Fibroblast of the aortic adventitia (primary cell): Measurements from ENCODE around the gene WDR6. TPM values are rescaled to one million over a fixed set of nuclear protein-coding genes. Genes with fewer than 3 reads are reported as not detected.

Source experiments
- DNase-seq: peaks from one replicate; pipeline ENCODE4 v3.0.0-alpha.2; 2010; ENCODE audit warnings: low read depth
- H3K4me3 ChIP-seq: 2 replicates; pipeline ENCODE4 v1.5.1; 2011; ENCODE audit warnings: low read depth, mild to moderate bottlenecking, control low read depth, low read length, moderate library complexity
- CTCF ChIP-seq: IDR thresholded peaks from 2 replicates; pipeline ENCODE4 v1.5.1; 2011; ENCODE audit warnings: mild to moderate bottlenecking, low read length, control low read depth, inconsistent platforms; ENCODE audit not compliant: insufficient read depth
- total RNA-seq: library from RNA; depleted of rRNA; stranded (reverse); fragments of >200 nt; gene quantifications from 2 replicates; pipeline ENCODE4 v1.2.3, GENCODE V29; 2012; ENCODE audit warnings: low replicate concordance

The WDR6 gene
- total RNA-seq, 1 donor: 65.4 TPM

GRCh38 chr3:49021813-49022687 lies 14.9 kb downstream of the WDR6 start, which contains the start of gene NDUFAF3:
TSS of gene NDUFAF3 (plus strand) at chr3:49022121. CDS start at chr3:49022145, 24 bp downstream.
- peak; percentile 92 for DNase-seq
- peak within 1 kb of the TSS; percentile 92 for H3K4me3 ChIP-seq
- TF ChIP-seq CTCF: peak; percentile 87

- no peak for DNase-seq
- peak overlapping the region; percentile 92 for H3K4me3 ChIP-seq
- TF ChIP-seq CTCF: no peak
These were observed 15.5 kb downstream of the WDR6 start for GRCh38 chr3:49022688-49023171.

- DNase-seq: no peak
- H3K4me3 ChIP-seq: no peak overlapping the region
- no peak for TF ChIP-seq CTCF
These were observed 16.6 kb downstream of the WDR6 start for GRCh38 chr3:49023775-49024174.

- no peak for DNase-seq
- H3K4me3 ChIP-seq: no peak overlapping the region
- TF ChIP-seq CTCF: no peak
These were observed 17.3 kb downstream of the WDR6 start for GRCh38 chr3:49024449-49024848.

GRCh38 chr3:49025005-49025792 lies 18.0 kb downstream of the WDR6 start:
- TF ChIP-seq CTCF: no peak
- H3K4me3 ChIP-seq: no peak overlapping the region
- DNase-seq: no peak

- no peak for DNase-seq
- no peak for TF ChIP-seq CTCF
- no peak overlapping the region for H3K4me3 ChIP-seq
These were observed 18.8 kb downstream of the WDR6 start for GRCh38 chr3:49025793-49026520.
